Lower lobe of right lung (tissue), 2 donors: ENCODE results near the gene CEACAM16. TPM values are rescaled to one million over a fixed set of nuclear protein-coding genes. Genes with fewer than 3 reads are reported as not detected.

ENCODE experiments used
- ATAC-seq, 2 donors: fragments of 200-7000 bp; cut with Tn5 transposase; one replicate each; pipeline ENCODE4 v1.9.1; 2020 to 2022; ENCODE audit warnings: mild to moderate bottlenecking in 2 of 2, moderate library complexity in 2 of 2
- DNase-seq: peaks from one replicate; pipeline ENCODE4 v3.0.0-alpha.2; 2020
- H3K27ac ChIP-seq: fragments of 200-600 bp; one replicate; pipeline ENCODE4 v1.8.0; 2022
- H3K27me3 ChIP-seq: fragments of 200-600 bp; one replicate; pipeline ENCODE4 v1.8.0; 2022; ENCODE audit warnings: low read depth
- H3K36me3 ChIP-seq: fragments of 200-600 bp; one replicate; pipeline ENCODE4 v1.8.0; 2022; ENCODE audit warnings: mild to moderate bottlenecking
- H3K4me1 ChIP-seq: fragments of 200-600 bp; one replicate; pipeline ENCODE4 v1.8.0; 2022
- H3K4me3 ChIP-seq: fragments of 200-600 bp; one replicate; pipeline ENCODE4 v1.8.0; 2022; ENCODE audit warnings: mild to moderate bottlenecking
- H3K9me3 ChIP-seq: fragments of 200-600 bp; one replicate; pipeline ENCODE4 v1.8.0; 2022
- intact Hi-C: fragments of 100-400 bp; cut with DNase I; formaldehyde crosslinking; loops from one replicate; pipeline ENCODE4 v1.11.0; 2022
- total RNA-seq: library from RNA; stranded (reverse); fragmentation: NEBNext Ultra II Directional; extraction: Animal tissue kit (Norgen Biotek cat#: 25700); gene quantifications from one replicate; pipeline ENCODE4 v1.2.1, GENCODE V29; 2021
- TF ChIP-seq, protein P1 (sequence below): fragments of 200-600 bp; IDR thresholded peaks from one replicate; pipeline ENCODE4 v1.8.0; 2022; ENCODE audit warnings: antibody characterized with exemption, mild to moderate bottlenecking
- donor health status: DM: no; HTN: yes; CAD: no; lungs with severe emphysema.

The CEACAM16 gene
- total RNA-seq, 1 donor from 2014 or later = not detected

DNA sequence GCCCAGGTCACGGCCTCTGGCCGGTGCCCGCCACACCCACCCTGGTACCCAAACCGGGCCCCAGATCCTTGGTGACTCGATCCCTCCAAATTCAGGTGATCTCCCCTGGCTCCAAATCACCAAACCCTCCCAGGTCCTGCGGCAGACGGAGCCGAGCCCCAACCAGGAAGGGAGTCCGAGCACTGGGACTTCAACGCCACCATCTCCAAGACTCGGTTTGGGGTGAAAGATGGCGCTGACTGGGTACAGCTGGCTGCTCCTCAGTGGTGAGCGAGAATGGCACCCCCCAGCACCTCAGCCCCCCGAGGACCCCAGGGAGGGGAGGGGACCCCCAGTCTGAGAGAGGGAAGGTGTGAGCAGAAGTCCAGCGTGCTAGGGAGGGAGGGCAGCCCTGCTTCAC is 2.3 kb downstream of the CEACAM16 start:
- no peak for DNase-seq
- intact Hi-C loops = no loop called here
- Histone ChIP-seq H3K4me3 (no peak overlapping the region), H3K4me1 (peaks cover 9% of the 10 kb centered on the region), H3K27ac (no peak overlapping the region), H3K36me3 (no peaks in the 10 kb centered on the region), H3K9me3 (no peaks in the 10 kb centered on the region), H3K27me3 (peaks cover 5% of the 10 kb centered on the region)
- no peak for ATAC-seq
- TF ChIP-seq, protein P1, sequence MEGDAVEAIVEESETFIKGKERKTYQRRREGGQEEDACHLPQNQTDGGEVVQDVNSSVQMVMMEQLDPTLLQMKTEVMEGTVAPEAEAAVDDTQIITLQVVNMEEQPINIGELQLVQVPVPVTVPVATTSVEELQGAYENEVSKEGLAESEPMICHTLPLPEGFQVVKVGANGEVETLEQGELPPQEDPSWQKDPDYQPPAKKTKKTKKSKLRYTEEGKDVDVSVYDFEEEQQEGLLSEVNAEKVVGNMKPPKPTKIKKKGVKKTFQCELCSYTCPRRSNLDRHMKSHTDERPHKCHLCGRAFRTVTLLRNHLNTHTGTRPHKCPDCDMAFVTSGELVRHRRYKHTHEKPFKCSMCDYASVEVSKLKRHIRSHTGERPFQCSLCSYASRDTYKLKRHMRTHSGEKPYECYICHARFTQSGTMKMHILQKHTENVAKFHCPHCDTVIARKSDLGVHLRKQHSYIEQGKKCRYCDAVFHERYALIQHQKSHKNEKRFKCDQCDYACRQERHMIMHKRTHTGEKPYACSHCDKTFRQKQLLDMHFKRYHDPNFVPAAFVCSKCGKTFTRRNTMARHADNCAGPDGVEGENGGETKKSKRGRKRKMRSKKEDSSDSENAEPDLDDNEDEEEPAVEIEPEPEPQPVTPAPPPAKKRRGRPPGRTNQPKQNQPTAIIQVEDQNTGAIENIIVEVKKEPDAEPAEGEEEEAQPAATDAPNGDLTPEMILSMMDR = no peak

DNA sequence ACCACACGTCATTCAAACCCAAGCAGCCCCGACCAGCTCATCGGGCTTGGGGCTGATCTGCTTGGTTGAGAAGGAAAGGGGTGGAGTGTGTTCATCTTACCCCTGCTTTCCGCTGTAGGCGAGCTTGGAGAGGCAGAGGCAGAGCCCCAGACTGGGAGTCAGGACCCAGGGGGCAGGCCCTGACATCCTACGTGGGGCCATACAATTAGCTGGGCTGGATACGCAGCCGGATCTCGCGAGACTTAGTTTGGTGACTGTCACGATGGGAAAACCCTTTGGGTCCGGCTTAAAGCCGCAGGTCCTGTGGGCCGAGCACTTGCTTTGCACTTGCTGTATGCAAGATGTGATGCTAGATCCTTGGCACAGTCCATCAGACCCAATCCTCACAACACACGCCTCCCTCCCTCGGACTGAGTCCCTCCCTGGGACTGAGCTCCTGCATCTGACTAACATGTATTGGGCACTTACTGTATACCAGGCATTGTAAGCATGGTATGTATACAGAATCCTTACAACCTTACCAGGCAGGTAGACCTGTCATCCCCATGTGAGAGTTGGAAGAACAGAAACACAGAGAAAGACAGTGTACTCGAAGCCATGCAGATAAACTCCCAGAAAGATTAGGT is 3.7 kb downstream of the CEACAM16 start:
- DNase-seq (no peak), ATAC-seq (no peak)
- H3K4me3 ChIP-seq = no peak overlapping the region
- peaks cover 5% of the 10 kb centered on the region for H3K27me3 ChIP-seq
- TF ChIP-seq, protein P1 = no peak
- no peaks in the 10 kb centered on the region for H3K4me1 ChIP-seq
- no peaks in the 10 kb centered on the region for H3K9me3 ChIP-seq
- no peak overlapping the region for H3K27ac ChIP-seq
- intact Hi-C loops = no loop called here
- no peaks in the 10 kb centered on the region for H3K36me3 ChIP-seq

DNA sequence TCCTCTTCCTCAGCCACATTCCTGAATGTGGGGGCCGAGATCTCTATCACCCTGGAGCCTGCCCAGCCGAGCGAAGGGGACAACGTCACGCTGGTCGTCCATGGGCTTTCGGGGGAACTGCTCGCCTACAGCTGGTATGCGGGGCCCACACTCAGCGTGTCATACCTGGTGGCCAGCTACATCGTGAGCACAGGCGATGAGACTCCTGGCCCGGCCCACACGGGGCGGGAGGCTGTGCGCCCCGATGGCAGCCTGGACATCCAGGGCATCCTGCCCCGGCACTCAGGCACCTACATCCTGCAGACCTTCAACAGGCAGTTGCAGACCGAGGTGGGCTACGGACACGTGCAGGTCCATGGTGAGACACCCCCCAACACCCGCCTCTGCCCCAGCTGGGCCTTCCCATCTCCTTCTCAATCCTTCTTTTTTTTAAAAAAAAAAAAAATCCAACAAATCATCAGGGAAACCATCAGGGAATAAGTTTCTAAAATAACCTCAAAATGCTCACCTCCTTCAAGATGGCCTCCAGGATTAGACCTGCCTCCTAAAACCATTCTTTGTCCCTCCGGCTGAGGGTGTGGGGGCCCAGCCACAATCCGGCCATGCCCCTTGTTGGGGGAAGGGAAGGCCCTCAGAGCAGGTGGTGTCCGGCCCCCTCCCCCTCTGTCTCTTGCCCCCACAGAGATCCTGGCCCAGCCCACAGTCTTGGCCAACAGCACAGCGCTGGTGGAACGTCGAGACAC is 4.6 kb downstream of the CEACAM16 start:
- H3K9me3 ChIP-seq = no peaks in the 10 kb centered on the region
- peaks cover 5% of the 10 kb centered on the region for H3K27me3 ChIP-seq
- no peak overlapping the region for H3K27ac ChIP-seq
- no peak for ATAC-seq
- no peak for DNase-seq
- intact Hi-C loops = no loop called here
- no peaks in the 10 kb centered on the region for H3K36me3 ChIP-seq
- TF ChIP-seq, protein P1 = no peak
- no peaks in the 10 kb centered on the region for H3K4me1 ChIP-seq
- H3K4me3 ChIP-seq = no peak overlapping the region

DNA sequence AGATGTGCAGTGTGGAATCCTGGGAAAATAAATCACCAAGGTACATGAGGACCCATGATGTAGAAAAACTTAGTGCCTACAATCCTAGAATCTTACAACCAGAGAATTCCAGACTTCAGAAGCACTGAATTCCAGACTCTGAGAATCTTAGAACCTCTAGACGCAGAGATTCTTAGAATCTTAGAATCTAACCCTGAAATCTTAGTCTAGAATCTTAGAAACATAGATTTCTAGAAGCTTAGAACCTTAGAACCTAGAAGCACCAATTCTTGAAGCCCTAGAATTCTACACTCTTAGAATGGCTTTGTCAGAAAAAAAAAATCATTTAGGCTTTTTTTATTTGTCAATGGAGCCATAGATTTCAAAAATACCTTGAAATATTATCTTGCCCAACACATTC is 6.0 kb downstream of the CEACAM16 start:
- Histone ChIP-seq H3K4me1 (no peaks in the 10 kb centered on the region), H3K4me3 (no peak overlapping the region), H3K36me3 (no peaks in the 10 kb centered on the region), H3K27ac (no peak overlapping the region), H3K27me3 (peaks cover 5% of the 10 kb centered on the region), H3K9me3 (no peaks in the 10 kb centered on the region)
- ATAC-seq = no peak
- TF ChIP-seq, protein P1 = no peak
- DNase-seq = no peak
- intact Hi-C loops = no loop called here

DNA sequence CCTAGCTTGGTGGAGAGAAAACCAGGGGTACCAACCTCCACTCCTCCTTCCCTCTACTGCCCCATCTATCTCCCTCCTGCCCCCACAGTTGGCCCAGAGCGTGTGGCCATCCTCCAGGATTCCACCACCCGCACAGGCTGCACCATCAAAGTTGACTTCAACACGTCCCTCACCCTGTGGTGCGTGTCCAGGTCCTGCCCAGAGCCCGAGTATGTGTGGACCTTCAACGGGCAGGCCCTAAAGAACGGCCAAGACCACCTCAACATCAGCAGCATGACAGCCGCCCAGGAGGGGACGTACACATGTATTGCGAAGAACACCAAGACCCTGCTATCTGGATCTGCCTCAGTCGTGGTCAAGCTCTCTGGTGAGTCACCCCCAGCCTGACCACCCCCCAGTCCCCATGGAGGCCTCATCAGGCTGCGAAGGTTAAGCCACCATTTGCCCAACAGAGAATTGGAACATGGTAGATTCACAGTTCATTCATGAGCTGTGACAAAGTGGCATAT is 6.6 kb downstream of the CEACAM16 start:
- ATAC-seq (no peak), DNase-seq (no peak)
- H3K9me3 ChIP-seq = no peaks in the 10 kb centered on the region
- intact Hi-C loops = no loop called here
- H3K4me1 ChIP-seq = no peaks in the 10 kb centered on the region
- H3K36me3 ChIP-seq = no peaks in the 10 kb centered on the region
- H3K27ac ChIP-seq = no peak overlapping the region
- H3K4me3 ChIP-seq = no peak overlapping the region
- H3K27me3 ChIP-seq = peaks cover 5% of the 10 kb centered on the region
- TF ChIP-seq, protein P1 = no peak
